ENCODE results near the gene NRG3.

The NRG3 gene

GRCh38 chr10:82506680-82507376 is 631.8 kb downstream of the NRG3 start:
- no peak for DNase-seq

GRCh38 chr10:82515256-82515655 is 640.3 kb downstream of the NRG3 start:
- no peak for DNase-seq

- no peak for DNase-seq
Observed at GRCh38 chr10:82529062-82529461, 654.1 kb downstream of the NRG3 start.

- DNase-seq = no peak
Observed at GRCh38 chr10:82535457-82535856, 660.5 kb downstream of the NRG3 start.

GRCh38 chr10:82536668-82537067 is 661.7 kb downstream of the NRG3 start:
- DNase-seq = no peak

GRCh38 chr10:82538272-82538671 is 663.3 kb downstream of the NRG3 start:
- no peak for DNase-seq

- DNase-seq = no peak
Observed at GRCh38 chr10:82543631-82544030, 668.6 kb downstream of the NRG3 start.

- DNase-seq = no peak
Observed at GRCh38 chr10:82544377-82544776, 669.4 kb downstream of the NRG3 start.

- DNase-seq = no peak
Observed at GRCh38 chr10:82551506-82551905, 676.5 kb downstream of the NRG3 start.

GRCh38 chr10:82552267-82552666 is 677.3 kb downstream of the NRG3 start:
- DNase-seq = no peak

- no peak for DNase-seq
Observed at GRCh38 chr10:82554381-82554780, 679.4 kb downstream of the NRG3 start.

- no peak for DNase-seq
Observed at GRCh38 chr10:82558014-82558607, 683.1 kb downstream of the NRG3 start.

- DNase-seq = no peak
Observed at GRCh38 chr10:82564353-82565196, 689.6 kb downstream of the NRG3 start.

GRCh38 chr10:82565197-82565575 is 690.2 kb downstream of the NRG3 start:
- no peak for DNase-seq

- no peak for DNase-seq
Observed at GRCh38 chr10:82572744-82573143, 697.8 kb downstream of the NRG3 start.

GRCh38 chr10:82574081-82574480 is 699.1 kb downstream of the NRG3 start:
- no peak for DNase-seq

- no peak for DNase-seq
Observed at GRCh38 chr10:82575318-82575717, 700.3 kb downstream of the NRG3 start.

- no peak for DNase-seq
Observed at GRCh38 chr10:82576093-82576492, 701.1 kb downstream of the NRG3 start.

GRCh38 chr10:82581940-82582339 is 706.9 kb downstream of the NRG3 start:
- no peak for DNase-seq

GRCh38 chr10:82591421-82591820 is 716.4 kb downstream of the NRG3 start:
- no peak for DNase-seq

GRCh38 chr10:82597840-82598239 is 722.8 kb downstream of the NRG3 start:
- DNase-seq = no peak

- DNase-seq = no peak
Observed at GRCh38 chr10:82609845-82610244, 734.9 kb downstream of the NRG3 start.

GRCh38 chr10:82618007-82618406 is 743.0 kb downstream of the NRG3 start:
- DNase-seq = no peak

GRCh38 chr10:82621680-82622079 is 746.7 kb downstream of the NRG3 start:
- DNase-seq = no peak
